Astrocyte of the cerebellum (primary cell): Measurements from ENCODE around the gene RAD51B.

Experiments used
- DNase-seq: peaks from one replicate; pipeline ENCODE4 v3.0.0-alpha.2; 2011; ENCODE audit warnings: low read depth
- H3K4me3 ChIP-seq: 2 replicates; pipeline ENCODE4 v1.5.1; 2011; ENCODE audit warnings: mild to moderate bottlenecking, low read depth, low read length, moderate library complexity
- in situ Hi-C: cut with HindIII; loops from 2 replicates; pipeline ENCODE4 v1.10.0; 2017; ENCODE audit warnings: low sequenced_read_pairs
- TF ChIP-seq, protein P1 (sequence below): IDR thresholded peaks from 2 replicates; pipeline ENCODE4 v1.5.1; 2012; ENCODE audit warnings: low read length, low read depth, moderate library complexity, mild to moderate bottlenecking; ENCODE audit errors: missing control alignments

The RAD51B gene

DNA sequence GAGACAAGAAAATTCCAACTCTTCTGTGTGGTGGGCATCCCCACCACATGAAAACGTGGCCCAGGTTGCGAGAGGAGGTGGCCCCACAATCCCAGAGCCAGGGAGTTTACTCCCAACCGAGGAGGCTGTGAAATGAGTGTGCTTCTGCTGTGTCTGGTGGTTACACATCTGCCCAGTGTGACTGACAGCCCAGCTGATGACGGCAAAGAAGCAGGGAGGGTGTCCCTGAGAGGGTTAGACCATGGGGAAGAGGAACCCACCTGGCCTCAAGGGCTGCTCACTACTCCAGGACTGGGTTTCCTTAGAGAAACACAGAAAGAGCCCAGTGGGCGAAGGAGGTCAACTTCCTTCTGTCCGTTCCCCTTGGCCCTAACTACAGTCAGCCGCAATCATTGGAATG, 948.7 kb downstream of the RAD51B start:
- no peak for DNase-seq
- TF ChIP-seq, protein P1, sequence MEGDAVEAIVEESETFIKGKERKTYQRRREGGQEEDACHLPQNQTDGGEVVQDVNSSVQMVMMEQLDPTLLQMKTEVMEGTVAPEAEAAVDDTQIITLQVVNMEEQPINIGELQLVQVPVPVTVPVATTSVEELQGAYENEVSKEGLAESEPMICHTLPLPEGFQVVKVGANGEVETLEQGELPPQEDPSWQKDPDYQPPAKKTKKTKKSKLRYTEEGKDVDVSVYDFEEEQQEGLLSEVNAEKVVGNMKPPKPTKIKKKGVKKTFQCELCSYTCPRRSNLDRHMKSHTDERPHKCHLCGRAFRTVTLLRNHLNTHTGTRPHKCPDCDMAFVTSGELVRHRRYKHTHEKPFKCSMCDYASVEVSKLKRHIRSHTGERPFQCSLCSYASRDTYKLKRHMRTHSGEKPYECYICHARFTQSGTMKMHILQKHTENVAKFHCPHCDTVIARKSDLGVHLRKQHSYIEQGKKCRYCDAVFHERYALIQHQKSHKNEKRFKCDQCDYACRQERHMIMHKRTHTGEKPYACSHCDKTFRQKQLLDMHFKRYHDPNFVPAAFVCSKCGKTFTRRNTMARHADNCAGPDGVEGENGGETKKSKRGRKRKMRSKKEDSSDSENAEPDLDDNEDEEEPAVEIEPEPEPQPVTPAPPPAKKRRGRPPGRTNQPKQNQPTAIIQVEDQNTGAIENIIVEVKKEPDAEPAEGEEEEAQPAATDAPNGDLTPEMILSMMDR = no peak
- in situ Hi-C loops = no loop called here
- no peak overlapping the region for H3K4me3 ChIP-seq

GRCh38 chr14:68770051-68770450, 950.5 kb downstream of the RAD51B start:
- DNase-seq = no peak
- in situ Hi-C loops = loop anchor here (5.0 kb wide), 1 partner anchor 63 kb away; no protein-coding TSS in a partner anchor
- no peak overlapping the region for H3K4me3 ChIP-seq
- TF ChIP-seq, protein P1 = no peak

DNA sequence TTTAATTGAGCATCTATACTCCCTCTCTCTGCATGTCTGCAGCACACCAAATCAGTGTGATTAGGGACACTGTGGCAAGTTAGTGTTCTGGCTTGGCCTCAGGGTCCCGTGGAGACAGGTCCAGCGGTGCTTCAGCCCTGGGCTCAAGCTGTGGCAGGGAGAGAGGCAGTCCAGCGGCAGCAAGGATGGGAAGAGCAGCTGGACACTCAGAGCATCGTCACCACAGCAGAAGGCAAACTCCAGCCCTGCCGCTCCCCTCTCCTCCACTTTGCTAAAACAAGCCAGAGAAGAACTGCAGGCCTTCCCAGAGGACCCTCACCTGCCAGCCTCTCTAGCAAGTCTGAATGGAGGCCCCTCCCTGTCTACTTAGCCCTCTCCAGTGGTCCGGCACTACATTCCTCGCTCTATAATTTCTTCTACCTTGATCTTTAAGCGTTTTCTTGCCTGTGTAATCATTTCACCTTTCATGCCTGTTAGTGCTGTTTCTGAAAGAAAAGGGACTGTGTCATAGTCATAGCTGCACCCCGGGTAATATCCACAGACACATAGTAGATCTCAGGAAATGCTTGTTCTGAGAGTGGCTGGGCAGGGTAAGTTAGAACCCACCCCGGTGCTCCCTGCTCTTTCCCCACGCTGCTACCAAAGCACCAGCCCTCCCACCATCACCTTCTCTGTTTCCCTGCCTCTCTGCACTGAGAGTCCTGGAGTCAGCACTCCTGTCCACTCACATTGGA, 951.1 kb downstream of the RAD51B start:
- H3K4me3 ChIP-seq = no peak overlapping the region
- DNase-seq = no peak
- in situ Hi-C loops = loop anchor here (5.0 kb wide), 1 partner anchor 63 kb away; no protein-coding TSS in a partner anchor
- TF ChIP-seq, protein P1 = no peak

DNA sequence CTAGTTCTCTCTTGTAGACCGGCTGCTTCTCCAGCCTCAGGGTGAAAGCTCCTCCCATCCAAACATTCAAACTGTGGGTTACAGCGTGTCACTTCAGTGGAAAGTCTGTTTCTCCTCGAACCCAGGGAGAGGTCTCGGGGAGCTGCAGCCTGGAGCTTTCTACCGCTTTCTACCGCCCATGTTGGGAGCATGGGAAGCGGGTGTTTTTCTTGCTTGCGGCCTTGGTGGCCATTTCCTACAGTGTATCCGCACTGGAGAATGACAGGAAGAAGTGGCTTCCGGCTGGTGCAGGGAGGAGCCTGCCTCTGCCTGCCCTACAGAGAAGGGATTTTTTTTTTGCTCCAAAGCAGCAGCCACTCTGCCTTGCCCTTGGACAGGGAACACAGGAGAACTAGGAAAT, 952.1 kb downstream of the RAD51B start:
- no peak overlapping the region for H3K4me3 ChIP-seq
- no peak for DNase-seq
- TF ChIP-seq, protein P1 = no peak
- in situ Hi-C loops = loop anchor here (5.0 kb wide), 1 partner anchor 64 kb away; no protein-coding TSS in a partner anchor

GRCh38 chr14:68772761-68773381, 953.3 kb downstream of the RAD51B start:
- H3K4me3 ChIP-seq = no peak overlapping the region
- DNase-seq = no peak
- TF ChIP-seq, protein P1 = no peak
- in situ Hi-C loops = loop anchor here (5.0 kb wide), 1 partner anchor 66 kb away; no protein-coding TSS in a partner anchor

GRCh38 chr14:68774771-68775613, 955.4 kb downstream of the RAD51B start:
- TF ChIP-seq, protein P1 = no peak
- DNase-seq = no peak
- in situ Hi-C loops = loop anchor here (5.0 kb wide), 1 partner anchor 68 kb away; no protein-coding TSS in a partner anchor

More at GRCh38 chr14:68774771-68775613, 955.4 kb downstream of the RAD51B start:
- no peak overlapping the region for H3K4me3 ChIP-seq
